ENCODE data around the gene TXLNG. TPM values are rescaled to one million over a fixed set of nuclear protein-coding genes. Genes with fewer than 3 reads are reported as not detected.
"Not testable (repeated sequence)": the region's sequence is repeated elsewhere in the genome, so short reads cannot be mapped to it uniquely, and the experiment has no call there.

The TXLNG gene
- total and polyA plus RNA-seq, 2 donors (not counting 1 experiment from before 2014, with no cell fraction given) = 9.0 to 18.0 TPM

DNA sequence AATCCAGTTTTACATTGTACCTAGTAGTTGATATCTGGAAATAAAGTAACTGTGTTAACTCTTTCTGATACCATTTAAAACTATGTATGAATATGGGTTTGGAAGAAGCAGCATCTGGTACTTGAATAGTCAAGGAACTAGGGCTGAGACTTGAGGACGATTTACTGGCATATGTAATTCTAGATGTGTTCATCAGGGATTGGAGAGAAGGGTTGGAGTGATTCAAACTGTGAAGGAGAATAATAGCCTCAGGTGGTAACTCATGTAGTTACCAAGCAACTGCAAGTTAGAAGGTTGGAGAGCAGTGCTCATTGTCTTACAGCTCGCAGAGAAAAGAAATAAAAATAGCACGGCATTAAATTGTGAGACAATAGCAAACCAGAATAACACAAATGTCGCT is 29.5 kb upstream of the TXLNG start:
- H3K36me3 ChIP-seq (ENCODE audit: control insufficient read depth, insufficient read depth, low read length) = no peaks in the 10 kb centered on the region
- H3K27ac ChIP-seq (ENCODE audit: insufficient read depth, low read length) = no peak overlapping the region
- H4K20me1 ChIP-seq (ENCODE audit: control insufficient read depth, extremely low read depth, insufficient read depth, low read length) = no peaks in the 10 kb centered on the region
- DNase-seq (ENCODE audit: low read depth in 2 of 2) = no peak
- H3K4me3 ChIP-seq (replicated peaks in 1 of 4; ENCODE audit: control extremely low read depth in 1 of 4, insufficient read depth in 1 of 4, low read depth in 3 of 4, low read length in 4 of 4) = no peak overlapping the region
- H3K4me1 ChIP-seq (ENCODE audit: control insufficient read depth, extremely low read depth, insufficient read depth, low read length) = no peaks in the 10 kb centered on the region
- H3K27me3 ChIP-seq (ENCODE audit: control insufficient read depth, insufficient read depth, low read length) = no peaks in the 10 kb centered on the region
- H3K9ac ChIP-seq (ENCODE audit: insufficient read depth, low read length) = no peak overlapping the region
- H3K79me2 ChIP-seq (ENCODE audit: control insufficient read depth, insufficient read depth, low read length) = no peaks in the 10 kb centered on the region
- TF ChIP-seq, protein P1, sequence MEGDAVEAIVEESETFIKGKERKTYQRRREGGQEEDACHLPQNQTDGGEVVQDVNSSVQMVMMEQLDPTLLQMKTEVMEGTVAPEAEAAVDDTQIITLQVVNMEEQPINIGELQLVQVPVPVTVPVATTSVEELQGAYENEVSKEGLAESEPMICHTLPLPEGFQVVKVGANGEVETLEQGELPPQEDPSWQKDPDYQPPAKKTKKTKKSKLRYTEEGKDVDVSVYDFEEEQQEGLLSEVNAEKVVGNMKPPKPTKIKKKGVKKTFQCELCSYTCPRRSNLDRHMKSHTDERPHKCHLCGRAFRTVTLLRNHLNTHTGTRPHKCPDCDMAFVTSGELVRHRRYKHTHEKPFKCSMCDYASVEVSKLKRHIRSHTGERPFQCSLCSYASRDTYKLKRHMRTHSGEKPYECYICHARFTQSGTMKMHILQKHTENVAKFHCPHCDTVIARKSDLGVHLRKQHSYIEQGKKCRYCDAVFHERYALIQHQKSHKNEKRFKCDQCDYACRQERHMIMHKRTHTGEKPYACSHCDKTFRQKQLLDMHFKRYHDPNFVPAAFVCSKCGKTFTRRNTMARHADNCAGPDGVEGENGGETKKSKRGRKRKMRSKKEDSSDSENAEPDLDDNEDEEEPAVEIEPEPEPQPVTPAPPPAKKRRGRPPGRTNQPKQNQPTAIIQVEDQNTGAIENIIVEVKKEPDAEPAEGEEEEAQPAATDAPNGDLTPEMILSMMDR (conservative IDR thresholded peaks at IDR 0.05 in 1 of 2, IDR thresholded peaks at IDR 0.05 in 1 of 2; ENCODE audit: low read depth in 1 of 2, low read length in 2 of 2) = no peak
- no peak for TF ChIP-seq EZH2 (IDR thresholded peaks at IDR 0.05; ENCODE audit: low read length, missing control alignments)
- H3K4me2 ChIP-seq (ENCODE audit: extremely low read depth, insufficient read depth, low read length) = no peak overlapping the region
- no peak overlapping the region for H2AFZ ChIP-seq (ENCODE audit: low read length)
- H3K9me3 ChIP-seq (ENCODE audit: control insufficient read depth, insufficient read depth, low read depth, low read length) = no peaks in the 10 kb centered on the region

DNA sequence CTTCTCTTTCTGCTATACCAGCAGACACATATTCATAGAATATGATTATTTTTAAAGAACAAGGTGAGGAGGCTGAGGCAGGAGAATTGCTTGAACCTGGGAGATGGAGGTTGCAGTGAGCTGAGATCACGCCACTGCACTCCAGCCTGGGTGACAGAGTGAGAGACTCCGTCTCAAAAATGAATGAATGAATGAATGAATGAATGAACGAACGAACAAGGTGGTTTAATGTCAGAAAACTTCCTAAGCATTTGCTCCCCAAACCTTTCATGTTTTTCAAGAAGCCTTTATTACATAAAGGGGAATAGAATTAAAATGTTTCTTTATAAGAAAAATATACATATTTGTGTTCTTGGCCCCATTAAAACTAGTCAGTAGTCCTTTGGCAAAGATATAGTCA is 24.8 kb upstream of the TXLNG start:
- H3K9me3 ChIP-seq (ENCODE audit: control insufficient read depth, insufficient read depth, low read depth, low read length); H2AFZ ChIP-seq (ENCODE audit: low read length); H3K9ac ChIP-seq (ENCODE audit: insufficient read depth, low read length); DNase-seq (ENCODE audit: low read depth in 2 of 2); H3K79me2 ChIP-seq (ENCODE audit: control insufficient read depth, insufficient read depth, low read length); H3K4me1 ChIP-seq (ENCODE audit: control insufficient read depth, extremely low read depth, insufficient read depth, low read length); H3K4me2 ChIP-seq (ENCODE audit: extremely low read depth, insufficient read depth, low read length); H3K27ac ChIP-seq (ENCODE audit: insufficient read depth, low read length); H4K20me1 ChIP-seq (ENCODE audit: control insufficient read depth, extremely low read depth, insufficient read depth, low read length); H3K36me3 ChIP-seq (ENCODE audit: control insufficient read depth, insufficient read depth, low read length); H3K27me3 ChIP-seq (ENCODE audit: control insufficient read depth, insufficient read depth, low read length); H3K4me3 ChIP-seq (replicated peaks in 1 of 4; ENCODE audit: control extremely low read depth in 1 of 4, insufficient read depth in 1 of 4, low read depth in 3 of 4, low read length in 4 of 4): not testable (repeated sequence)

- no peaks in the 10 kb centered on the region for H3K4me1 ChIP-seq (ENCODE audit: control insufficient read depth, extremely low read depth, insufficient read depth, low read length)
- H3K9me3 ChIP-seq (ENCODE audit: control insufficient read depth, insufficient read depth, low read depth, low read length) = no peaks in the 10 kb centered on the region
- no peak for DNase-seq (ENCODE audit: low read depth in 2 of 2)
- no peaks in the 10 kb centered on the region for H3K36me3 ChIP-seq (ENCODE audit: control insufficient read depth, insufficient read depth, low read length)
- no peaks in the 10 kb centered on the region for H4K20me1 ChIP-seq (ENCODE audit: control insufficient read depth, extremely low read depth, insufficient read depth, low read length)
- TF ChIP-seq, protein P1 (conservative IDR thresholded peaks at IDR 0.05 in 1 of 2, IDR thresholded peaks at IDR 0.05 in 1 of 2; ENCODE audit: low read depth in 1 of 2, low read length in 2 of 2) = no peak
- TF ChIP-seq EZH2 (IDR thresholded peaks at IDR 0.05; ENCODE audit: low read length, missing control alignments) = no peak
- H3K27me3 ChIP-seq (ENCODE audit: control insufficient read depth, insufficient read depth, low read length) = no peaks in the 10 kb centered on the region
- H2AFZ ChIP-seq (ENCODE audit: low read length) = no peak overlapping the region
- no peak overlapping the region for H3K27ac ChIP-seq (ENCODE audit: insufficient read depth, low read length)
- H3K4me2 ChIP-seq (ENCODE audit: extremely low read depth, insufficient read depth, low read length) = no peak overlapping the region
- H3K79me2 ChIP-seq (ENCODE audit: control insufficient read depth, insufficient read depth, low read length) = no peaks in the 10 kb centered on the region
- no peak overlapping the region for H3K4me3 ChIP-seq (replicated peaks in 1 of 4; ENCODE audit: control extremely low read depth in 1 of 4, insufficient read depth in 1 of 4, low read depth in 3 of 4, low read length in 4 of 4)
- no peak overlapping the region for H3K9ac ChIP-seq (ENCODE audit: insufficient read depth, low read length)
These were observed 23.7 kb upstream of the TXLNG start for GRCh38 chrX:16762579-16762978.

Data from fibroblast of lung (primary cell).